ENCODE measurements around the gene VENTX.

Gene VENTX, protein sequence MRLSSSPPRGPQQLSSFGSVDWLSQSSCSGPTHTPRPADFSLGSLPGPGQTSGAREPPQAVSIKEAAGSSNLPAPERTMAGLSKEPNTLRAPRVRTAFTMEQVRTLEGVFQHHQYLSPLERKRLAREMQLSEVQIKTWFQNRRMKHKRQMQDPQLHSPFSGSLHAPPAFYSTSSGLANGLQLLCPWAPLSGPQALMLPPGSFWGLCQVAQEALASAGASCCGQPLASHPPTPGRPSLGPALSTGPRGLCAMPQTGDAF

DNA sequence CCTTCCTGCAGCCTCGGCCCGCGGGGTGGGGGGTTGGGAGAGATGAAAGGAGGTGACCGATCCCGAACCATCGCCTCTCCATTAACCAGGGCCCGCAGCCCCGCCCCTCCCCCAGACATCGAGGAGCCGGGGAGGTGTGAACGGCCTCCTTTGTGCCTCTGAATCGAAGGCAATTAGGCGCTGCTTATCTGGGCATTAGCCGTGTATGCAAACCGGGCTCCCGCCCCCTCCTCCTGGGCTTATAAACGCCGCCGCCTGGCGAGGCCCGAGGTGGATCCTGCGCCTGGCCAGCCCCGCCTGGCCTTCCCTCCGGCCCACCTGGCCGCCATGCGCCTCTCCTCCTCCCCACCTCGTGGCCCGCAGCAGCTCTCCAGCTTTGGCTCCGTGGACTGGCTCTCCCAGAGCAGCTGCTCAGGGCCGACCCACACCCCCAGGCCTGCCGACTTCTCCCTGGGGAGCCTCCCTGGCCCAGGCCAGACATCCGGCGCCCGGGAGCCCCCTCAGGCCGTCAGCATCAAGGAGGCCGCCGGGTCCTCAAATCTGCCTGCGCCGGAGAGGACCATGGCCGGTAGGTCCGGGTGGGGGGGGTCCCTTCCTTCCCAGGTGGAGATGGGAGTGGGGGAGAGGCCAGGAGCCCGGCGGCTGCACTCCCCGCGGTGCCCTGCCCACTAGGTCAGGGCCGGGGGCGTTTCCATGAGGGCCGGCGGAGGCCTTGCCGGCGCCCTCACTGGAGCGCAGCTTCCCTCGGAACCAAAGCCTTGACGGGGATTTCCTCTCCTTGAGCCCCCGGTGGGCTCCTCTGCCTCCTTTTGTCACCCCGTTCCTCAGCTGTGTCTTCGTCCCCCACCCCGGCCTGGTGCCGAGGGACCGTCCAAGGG, at the start of gene VENTX:
Gene VENTX, plus strand, starts transcription at position 268 of the 878 bp plus-strand sequence. Its CDS starts 60 bp downstream, at position 328.
- DNase-seq: no peak

DNA sequence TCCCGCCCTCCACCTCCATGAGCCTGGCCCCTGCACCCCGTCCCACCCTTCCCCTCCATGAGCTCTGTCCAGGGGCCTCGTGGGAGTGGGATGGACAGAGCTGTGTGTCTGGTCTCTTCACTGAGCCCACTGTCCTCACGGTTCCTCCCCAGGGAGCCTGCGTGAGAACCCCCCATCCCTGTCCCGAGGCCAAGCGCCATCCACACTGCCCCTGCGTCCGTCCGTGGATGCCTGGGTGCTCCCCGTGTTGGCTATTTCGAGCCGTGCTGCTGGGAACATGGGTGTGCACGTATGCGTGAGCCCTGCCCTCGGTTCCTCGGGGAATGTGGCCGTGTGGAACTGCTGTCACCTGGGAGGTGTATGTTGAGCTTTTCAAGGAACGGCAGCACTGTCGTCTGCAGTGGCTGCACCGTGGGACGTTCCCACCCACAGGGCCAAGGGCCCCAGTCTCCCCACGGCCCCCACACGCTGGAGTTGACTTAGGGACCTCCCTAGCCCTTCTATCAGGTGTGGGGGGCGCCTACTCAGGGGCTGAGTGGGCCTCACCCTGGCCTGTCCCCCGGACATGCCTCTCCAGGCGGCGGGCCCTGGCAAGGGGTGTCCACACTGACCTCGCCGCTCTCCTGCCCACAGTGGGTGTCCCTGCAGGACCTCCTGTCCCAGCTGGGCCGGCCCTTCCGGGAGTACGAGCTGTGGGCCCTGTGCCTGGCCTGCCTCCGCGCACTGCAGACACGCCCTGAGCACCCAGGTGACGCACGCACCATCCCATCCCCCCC, 49.6 kb upstream of the VENTX start:
- DNase-seq: no peak

DNA sequence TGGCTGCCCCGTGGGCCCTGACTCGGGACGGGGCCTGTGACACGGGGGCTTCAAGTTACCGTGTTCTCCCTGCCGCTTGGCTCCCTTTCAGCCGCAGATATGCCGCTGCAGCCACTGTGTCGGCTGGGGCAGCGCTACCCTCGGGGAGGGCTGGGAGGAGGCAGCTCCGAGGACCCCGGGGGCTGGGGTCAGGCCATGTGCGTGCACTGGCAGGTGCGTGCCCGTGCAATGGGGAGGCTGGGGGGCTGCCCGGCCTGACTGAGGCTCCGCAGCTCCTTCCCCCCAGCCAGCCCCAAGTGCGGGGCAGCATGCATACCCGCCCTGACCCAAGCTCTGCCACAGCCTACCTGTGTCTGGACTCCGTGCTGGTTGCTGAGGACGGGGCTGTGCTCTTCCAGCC, 48.4 kb upstream of the VENTX start:
- DNase-seq: no peak

DNA sequence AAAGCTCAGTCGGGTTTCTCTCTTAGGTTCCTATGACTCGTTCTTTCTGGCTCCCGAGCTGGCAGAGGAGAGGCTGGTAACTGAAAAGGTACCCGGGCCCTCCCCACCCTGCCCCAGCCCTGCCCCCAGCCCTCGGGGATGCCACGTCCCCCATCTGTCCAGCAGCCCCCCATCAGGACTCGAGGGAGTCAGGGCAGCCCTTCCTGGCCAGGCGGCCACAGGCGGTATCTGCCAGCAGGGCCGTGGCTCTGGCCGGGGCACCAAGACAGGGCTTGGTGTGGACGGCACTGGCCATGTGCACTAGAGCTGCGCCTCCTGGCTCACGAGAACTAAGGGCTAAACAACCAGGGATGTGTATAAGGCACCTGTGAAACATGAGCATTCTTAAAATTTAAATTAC, 47.9 kb upstream of the VENTX start:
- DNase-seq: no peak

DNA sequence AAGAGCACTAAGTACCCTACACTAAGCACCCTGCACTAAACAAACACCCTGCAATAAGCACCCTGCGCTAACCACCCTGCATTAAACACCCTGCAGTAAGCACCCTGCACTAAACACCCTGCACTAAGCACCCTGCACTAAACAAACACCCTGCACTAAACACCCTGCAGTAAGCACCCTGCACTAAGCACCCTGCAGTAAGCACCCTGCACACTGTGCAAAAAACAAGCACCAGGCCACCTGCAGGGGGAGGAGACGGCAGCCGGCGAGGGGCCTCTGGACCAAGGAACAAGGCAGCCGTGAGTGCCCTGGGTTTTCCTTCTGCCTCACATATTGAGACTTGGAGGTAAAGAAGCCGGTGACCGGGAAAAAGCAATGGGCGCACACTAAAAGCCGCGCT, 47.4 kb upstream of the VENTX start:
- DNase-seq: no peak

DNA sequence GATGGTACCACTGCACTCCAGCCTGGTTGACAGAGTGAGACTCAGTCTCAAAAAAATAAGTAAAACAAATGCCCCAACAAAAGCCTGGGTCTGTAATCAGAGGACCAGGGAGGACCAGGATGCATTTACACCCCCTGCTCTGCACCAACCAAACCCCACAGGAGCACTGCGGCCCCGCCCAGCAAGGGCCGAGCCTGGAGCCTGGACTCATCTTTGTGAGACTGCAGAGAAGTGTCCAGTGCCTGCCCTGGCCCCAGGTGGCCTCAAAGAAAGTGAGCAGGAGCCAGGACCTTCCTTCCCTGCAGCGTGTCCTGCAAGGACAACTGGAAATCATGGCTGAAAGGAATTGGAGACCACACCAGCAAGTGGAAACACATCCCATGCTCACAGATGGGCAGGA, 46.0 kb upstream of the VENTX start:
- no peak for DNase-seq

DNA sequence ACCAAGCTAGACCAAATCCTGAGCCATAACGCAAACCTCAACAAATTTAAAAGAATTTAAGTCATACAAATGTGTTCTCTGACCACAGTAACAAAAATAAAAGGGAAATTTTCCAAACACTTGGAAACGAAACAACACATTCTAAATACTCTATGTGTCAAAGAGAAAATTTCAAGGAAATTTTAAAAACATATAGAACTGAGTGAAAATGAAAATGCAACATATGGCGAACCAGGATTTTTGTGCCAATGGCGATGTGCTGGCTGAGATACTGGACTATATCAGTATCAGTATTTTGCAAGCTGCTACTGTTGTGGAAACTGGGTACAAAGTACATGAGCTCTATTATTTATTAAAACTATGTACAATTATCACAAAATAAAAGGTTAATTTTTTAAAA, 43.5 kb upstream of the VENTX start:
- no peak for DNase-seq

DNA sequence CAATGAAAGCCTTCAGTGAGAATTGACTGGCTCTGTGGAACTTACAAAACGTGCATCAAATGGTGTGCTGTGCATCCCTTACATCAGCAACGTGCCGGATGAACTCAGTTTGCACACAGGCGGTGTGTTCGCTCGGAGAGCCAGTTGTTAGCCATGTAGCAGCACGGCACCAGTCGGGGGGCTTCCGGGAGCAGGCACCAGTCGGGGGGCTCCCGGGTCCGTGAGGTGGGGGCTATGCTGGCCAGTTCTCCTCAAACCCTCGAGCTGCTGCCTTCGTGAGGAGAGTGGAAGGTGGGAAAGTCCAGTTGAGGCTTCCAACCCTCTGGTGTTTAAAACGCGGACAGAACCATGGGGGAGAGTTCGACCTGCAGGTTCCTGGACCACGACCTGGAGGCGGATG, 42.6 kb upstream of the VENTX start:
- DNase-seq: no peak

DNA sequence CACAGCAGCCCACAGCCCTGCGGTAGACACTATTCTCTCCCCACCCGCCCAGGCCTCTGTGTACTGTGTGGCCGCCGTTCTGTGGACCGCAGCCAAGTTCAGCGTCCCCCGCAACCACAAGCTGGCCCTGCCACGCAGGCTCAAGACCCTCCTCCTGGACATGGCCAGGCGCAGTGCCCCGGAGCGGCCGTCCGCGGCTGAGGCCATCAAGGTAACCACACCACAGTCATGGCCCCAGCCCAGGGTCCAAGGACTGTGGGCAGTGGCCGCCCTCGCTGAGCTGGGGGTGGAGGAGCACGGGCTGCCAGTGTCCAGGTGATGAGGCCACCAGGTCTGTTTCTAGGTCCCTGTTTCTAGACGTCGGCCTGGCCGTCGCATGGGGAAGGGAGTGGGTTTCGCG, 42.0 kb upstream of the VENTX start:
- no peak for DNase-seq

DNA sequence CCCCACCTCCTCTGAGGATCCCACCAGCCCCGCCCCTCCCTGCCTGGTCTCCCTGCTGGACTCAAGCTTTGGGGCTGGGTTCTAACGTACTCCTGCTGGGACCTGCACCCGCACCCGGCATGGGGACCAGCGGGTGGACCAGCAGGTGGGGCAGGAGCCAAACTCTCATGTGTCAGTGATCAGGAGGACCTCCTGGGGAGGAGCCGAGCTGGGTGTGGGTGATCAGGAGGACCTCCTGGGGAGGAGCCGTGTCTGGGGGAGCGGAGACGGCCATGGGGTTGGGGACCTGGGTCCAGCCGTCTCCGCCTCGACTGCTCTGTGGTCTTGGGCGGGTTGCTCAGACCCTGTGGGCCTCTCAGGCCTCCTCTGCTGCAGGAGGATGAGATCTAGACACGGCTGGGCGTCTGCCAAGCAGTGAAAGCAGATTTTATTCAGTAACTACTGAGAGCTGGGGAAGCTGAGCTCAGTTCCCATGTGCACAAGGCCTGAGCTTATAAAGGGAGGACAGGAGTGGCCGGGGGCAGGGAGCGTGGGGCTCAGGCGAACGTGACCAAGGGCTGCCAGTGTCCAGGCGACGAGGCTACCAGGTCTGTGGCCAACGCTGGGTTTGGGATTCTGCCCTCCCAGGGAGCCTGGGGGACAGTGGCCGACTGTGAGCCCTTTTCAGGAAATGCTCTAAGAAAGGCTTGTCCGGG, 41.3 kb upstream of the VENTX start:
- DNase-seq: no peak

DNA sequence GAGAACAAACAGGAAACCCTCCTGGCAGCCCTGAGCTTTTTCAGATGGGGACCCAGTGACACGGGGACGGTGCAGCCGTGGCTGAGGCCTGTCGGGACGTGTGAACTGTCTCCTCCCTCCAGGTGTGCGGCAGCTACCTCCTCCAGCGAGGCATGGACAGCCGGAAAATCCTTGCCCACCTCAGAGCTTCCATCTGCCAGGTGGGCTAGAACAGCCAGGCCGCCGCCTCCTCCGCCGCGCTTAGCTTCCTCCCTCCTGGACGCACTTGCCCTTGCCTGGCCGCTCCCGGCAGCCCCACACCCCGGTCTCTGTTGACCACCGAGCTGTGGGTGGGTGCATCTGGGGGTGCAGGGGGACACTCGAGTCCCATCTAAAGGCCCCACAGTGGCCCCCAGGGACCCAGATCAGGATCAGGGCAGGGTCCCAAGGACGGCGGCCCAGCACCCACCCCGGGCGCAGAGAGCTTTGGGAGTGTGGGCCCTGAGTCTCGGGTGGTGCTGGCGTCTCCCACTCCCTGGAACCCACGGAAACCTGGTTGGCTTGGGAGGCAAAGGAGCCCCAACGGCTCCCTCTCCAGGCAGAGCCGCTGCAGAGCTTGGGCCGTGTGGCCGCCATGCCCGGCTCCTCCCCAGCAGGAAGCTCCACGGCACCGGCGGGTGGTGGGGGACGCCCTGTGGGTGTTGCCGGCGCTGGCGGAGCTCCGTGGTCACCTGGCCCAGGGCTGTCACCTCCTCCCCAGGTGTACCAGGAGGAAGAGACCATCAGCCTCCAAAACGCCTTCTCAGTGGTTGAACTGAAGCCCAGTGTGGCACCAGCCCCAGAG, 40.5 kb upstream of the VENTX start:
- DNase-seq: no peak

DNA sequence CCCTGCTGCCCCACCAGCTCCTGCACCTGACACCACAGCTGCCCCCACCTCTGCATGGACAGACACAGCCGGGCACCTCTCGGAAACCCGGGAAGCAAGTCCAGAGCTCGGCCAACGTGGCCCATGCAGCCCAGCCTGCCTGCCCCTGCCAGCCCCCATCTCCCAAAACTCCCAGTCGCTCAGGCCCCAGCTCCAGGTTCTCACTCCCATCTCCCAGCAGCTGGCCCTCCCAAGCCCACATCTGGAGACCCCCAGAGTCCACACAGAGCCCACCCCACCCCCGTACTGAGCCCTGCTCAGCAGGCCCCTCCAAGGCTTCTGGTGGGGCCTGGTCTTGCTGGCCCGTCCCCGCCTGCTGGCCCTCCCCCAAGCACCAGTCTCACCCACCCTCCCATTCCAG, 39.9 kb upstream of the VENTX start:
- no peak for DNase-seq

DNA sequence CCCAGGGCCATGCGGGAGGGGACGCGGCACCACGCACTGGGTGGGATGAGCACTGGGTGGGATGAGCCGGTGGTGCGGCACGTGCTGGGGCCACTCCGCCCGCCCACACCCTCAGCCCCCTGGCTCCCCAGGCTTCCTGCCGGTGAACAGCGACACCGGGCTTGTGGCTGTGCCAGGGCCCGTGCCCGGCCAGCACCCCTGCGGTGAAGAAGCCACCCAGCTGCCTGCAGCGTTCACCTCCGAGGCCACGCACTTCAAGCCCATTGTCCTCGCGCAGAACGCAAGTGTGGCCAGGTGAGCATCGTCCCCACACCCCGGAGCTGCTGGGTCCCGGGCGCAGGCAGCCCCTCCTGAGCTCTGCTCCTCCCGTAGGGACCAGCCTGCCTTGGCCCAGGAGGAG, 39.4 kb upstream of the VENTX start:
- DNase-seq: no peak

DNA sequence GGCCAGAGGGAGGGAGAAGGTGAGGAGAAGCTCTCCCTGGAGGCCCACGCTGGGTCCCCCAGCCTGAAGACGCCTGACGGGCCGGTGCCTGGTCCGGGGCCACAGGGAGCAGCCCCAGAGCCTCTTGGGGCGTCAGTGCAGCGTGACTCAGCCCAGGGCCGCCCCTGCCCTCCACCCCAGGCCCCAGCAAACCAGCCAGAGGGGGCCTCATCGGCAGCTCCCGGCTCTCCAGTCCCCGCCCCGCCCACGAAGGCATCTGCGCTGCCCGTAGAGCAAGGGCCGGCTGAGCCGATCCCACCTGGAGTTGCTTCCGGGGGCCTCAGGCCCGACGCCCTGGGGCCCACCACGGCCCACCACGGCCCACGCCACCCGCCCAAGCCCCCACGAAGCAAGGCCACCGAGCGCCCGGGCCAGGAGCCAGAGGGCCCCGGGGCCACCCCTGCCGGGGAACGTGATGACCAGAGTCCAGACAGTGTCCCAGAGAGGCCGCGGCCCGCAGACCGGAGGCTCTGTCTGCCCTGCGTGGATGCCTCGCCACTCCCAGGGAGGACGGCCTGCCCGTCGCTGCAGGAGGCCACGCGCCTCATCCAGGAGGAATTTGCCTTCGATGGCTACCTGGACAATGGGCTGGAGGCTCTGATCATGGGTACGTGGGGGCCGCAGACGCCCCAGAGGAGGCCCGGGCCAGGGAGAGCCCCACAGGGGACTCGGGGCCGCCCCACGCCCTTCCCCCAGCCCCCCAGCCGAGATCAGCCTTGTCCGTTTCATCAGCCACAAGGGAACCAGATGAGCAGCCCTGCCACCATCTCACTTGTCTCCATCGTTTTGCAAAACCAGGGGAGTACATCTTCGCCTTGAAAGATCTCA, 38.8 kb upstream of the VENTX start:
- DNase-seq: no peak

DNA sequence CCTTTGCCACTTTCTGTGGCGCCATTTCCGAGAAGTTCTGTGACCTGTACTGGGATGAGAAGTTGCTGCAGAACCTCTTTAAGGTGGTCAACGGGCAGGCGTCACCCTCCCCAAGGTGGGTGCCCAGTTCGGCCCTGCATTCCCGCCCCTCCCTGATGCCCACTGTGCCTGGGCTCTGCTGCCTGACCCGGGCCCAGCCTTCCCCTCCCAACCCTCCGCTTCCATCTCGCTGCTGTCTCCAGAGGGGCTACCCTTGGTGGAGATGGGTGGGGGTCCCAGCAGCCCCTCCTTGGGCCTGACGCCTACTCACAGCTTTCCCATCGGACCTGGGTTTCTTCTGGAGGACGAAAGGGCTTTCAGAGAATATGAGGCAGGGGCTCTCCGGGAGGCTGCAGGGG, 38.2 kb upstream of the VENTX start:
- DNase-seq: no peak

DNA sequence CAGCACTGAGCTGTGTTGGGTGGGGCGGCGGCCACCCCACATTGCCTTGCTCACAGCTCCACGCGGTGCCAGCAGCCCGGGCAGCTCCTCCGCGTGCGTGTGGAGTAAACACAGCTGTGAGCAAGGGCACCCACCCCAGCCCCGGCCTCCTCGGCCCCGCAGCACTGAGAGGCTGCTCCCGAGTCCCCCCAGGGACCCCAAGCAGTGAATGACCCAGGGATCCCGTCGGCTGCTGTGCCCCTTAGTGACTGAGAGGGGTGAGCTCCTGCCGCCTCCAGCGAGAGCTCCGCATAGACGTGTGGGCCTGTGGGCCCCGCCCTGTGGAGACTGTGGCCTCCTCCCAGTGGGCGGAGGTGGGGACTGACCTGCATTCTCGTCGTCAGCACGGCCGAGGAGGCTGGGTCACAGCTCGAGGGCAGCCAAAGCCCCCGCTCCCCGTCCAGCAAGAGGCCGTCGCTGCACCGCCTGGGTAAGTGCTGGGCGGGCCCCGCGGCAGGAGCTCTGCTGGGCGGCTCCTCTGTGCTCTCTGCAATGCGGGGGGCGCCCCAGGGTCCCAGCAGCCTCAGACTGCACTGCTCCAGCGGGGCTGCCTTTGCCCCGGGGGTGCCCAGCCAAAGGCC, 37.6 kb upstream of the VENTX start:
- DNase-seq: no peak

DNA sequence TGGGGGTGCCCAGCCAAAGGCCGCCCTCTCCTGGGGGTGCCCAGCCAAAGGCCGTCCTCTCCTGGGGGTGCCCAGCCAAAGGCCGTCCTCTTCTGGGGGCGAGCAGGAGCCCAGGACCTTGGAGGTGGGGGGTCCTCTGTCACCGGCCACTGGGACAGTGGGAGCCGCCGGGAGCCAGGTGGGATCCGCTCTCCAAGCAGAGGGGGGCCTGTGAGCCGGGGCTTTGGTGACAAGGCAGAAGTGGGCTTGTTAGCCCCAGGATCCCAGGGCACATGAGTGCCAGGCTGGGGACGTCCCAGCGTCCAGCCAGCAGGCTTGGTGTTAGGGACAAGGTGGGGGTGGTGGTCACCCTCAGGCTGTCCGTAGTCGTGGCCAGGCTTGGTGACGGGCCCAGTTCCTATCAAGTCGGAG, 37.0 kb upstream of the VENTX start:
- no peak for DNase-seq

DNA sequence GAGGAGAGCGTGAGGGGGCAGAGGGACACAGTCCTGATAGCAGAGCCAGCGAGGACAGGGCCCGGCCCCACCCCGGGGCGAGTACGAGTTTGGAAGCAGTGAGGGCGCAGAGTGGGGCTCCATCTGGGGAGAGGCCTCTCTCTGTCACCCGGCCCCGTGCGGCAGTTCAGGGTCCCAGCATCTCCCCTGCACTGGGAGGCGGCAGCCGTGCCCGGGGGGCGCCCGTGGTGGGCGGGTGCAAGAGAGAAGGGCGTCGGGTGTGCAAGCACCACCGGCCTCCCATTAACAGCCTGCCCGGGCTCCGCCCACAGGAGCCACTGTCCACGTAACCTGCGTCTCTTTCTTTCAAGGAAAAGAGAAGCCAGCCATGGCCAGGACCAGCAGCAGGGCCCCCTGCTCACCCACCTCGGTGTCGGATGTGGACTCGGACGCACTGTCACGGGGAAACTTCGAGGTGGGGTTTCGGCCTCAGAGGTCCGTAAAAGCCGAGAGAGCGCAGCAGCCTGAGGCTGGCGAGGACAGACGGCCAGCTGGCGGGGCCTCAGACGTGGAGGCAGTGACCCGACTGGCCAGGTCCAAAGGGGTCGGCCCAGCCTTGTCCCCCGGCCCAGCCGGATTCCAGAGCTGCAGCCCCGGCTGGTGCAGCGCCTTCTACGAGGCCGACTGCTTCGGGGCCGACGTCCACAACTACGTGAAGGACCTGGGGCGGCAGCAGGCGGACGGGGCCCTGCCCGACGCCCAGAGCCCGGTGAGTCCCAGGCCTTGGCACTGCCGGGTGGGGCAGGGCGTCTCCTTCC, 36.3 kb upstream of the VENTX start:
- no peak for DNase-seq

DNA sequence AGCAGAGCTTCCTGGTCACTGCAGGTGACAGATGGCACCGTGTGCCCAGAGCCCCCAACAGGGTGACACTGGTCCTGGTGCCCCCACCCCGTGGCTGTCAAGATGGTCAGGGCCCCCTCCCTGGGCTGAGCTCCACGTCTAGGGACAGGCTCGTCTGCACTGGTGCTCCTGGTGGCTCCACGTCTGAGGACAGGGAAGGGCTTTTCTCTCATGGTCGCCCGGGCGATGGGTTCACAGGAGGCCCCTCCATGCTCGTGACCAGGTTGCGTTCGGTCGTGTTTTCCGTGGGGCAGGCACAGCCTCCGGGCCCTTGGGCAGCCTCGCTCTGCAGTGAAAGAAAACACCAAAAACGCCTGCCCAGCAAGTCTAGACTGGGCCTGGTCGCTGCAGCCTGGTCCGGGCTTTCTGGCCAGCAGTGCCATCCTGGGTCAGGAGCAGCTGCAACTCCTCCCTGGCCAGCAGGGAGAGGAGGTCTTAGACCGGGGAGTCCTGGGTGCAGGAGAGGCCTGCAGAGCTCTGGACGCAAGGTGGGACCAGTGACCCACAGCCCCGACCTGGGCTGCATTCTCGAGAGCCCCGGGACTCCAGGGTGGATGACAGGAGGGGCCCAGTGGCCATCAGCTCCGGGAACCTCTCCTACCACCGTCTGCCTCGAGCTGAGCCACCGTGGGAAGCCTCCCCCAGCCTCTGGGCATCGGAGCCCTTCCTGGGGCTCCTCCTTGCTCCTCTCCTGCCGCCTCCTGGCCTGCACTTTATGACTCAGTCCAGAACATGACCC, 35.5 kb upstream of the VENTX start:
- no peak for DNase-seq
